Panc1 (cell line): ENCODE results near the gene TBX3. TPM values are rescaled to one million over a fixed set of nuclear protein-coding genes. Genes with fewer than 3 reads are reported as not detected.

ENCODE experiments used
- ATAC-seq: fragments of 200-7000 bp; cut with Tn5 transposase; 2 replicates; pipeline ENCODE4 v1.9.1; 2020; ENCODE audit warnings: mild to moderate bottlenecking, moderate library complexity
- BruUV-seq: library from RNA; stranded (reverse); fragments of 400-500 nt; replicated peaks from 2 replicates; lab custom pipeline; 2021; lab: Mats Ljungman, UMichigan
- CTCF ChIA-PET: fragments of 300-600 bp; sonication (Branson Sonifier 250); formaldehyde crosslinking; loops from one replicate; lab custom pipeline; 2022; ENCODE audit warnings: antibody characterized with exemption; lab: Charles Lee
- POLR2A ChIA-PET: fragments of 300-600 bp; sonication (Branson Sonifier 250); formaldehyde crosslinking; loops from one replicate; lab custom pipeline; 2022; ENCODE audit warnings: antibody characterized with exemption; lab: Charles Lee
- DNase-seq: peaks from one replicate; pipeline ENCODE4 v3.0.0-alpha.2; 2010; ENCODE audit warnings: low read depth, low spot score
- H3K27ac ChIP-seq: 2 replicates; pipeline ENCODE4 v1.5.1; 2011; ENCODE audit warnings: mild to moderate bottlenecking, low read length, inconsistent platforms
- H3K27me3 ChIP-seq: fragments of 200-500 bp; sonication (Bioruptor generic); 2 replicates; pipeline ENCODE4 v1.6.0; 2014; ENCODE audit warnings: low read length, inconsistent platforms; ENCODE audit not compliant: control insufficient read depth, insufficient read depth
- H3K36me3 ChIP-seq: fragments of 200-500 bp; sonication (Bioruptor generic); 2 replicates; pipeline ENCODE4 v1.5.1; 2014; ENCODE audit warnings: inconsistent platforms, mild to moderate bottlenecking, low read length, moderate library complexity; ENCODE audit not compliant: control insufficient read depth, insufficient read depth
- H3K4me1 ChIP-seq: 2 replicates; pipeline ENCODE4 v1.5.1; 2011; ENCODE audit warnings: inconsistent platforms, mild to moderate bottlenecking, low read length, moderate library complexity; ENCODE audit not compliant: control insufficient read depth, insufficient read depth
- H3K4me3 ChIP-seq, 2 experiments: 2 replicates each; pipeline ENCODE4 v1.5.1; 2011 to 2012; ENCODE audit warnings: low read depth in 2 of 2, low read length in 2 of 2, mild to moderate bottlenecking in 2 of 2, inconsistent platforms in 1 of 2, moderate library complexity in 1 of 2
- H3K9me3 ChIP-seq: fragments of 200-500 bp; sonication (Bioruptor generic); 2 replicates; pipeline ENCODE4 v1.5.1; 2014; ENCODE audit warnings: low read depth, mild to moderate bottlenecking, inconsistent platforms, low read length, moderate library complexity; ENCODE audit not compliant: control insufficient read depth, insufficient read depth
- CTCF ChIP-seq: fragments of 450-650 bp; IDR thresholded peaks from 2 replicates; pipeline ENCODE4 v1.5.1; 2017; ENCODE audit warnings: mild to moderate bottlenecking
- POLR2AphosphoS5 ChIP-seq: IDR thresholded peaks from 2 replicates; pipeline ENCODE4 v1.6.1; 2012; ENCODE audit warnings: mild to moderate bottlenecking, low read depth, low read length, moderate library complexity
- SIN3A ChIP-seq: IDR thresholded peaks from 2 replicates; pipeline ENCODE4 v1.6.1; 2012; ENCODE audit warnings: low read depth, mild to moderate bottlenecking, low read length, moderate library complexity, borderline replicate concordance; ENCODE audit not compliant: insufficient read depth
- TCF7L2 ChIP-seq: IDR thresholded peaks from 2 replicates; pipeline ENCODE4 v1.6.1; 2011; ENCODE audit warnings: mild to moderate bottlenecking, low read depth, low read length, inconsistent platforms
- in situ Hi-C: cut with HindIII; loops from 2 replicates; pipeline ENCODE4 v1.10.0; 2016; ENCODE audit warnings: low sequenced_read_pairs, low pct_unique_long_range_greater_than_20kb
- intact Hi-C: fragments of 100-400 bp; cut with micrococcal nuclease; formaldehyde crosslinking; loops from one replicate; pipeline ENCODE4 v1.10.0; 2022; ENCODE audit not compliant: unreplicated experiment
- total RNA-seq: library from RNA; stranded (reverse); gene quantifications from one replicate; pipeline ENCODE4 v1.2.1, GENCODE V29; 2021; ENCODE audit not compliant: unreplicated experiment
- TF ChIP-seq, protein P1 (sequence below), 2 experiments: IDR thresholded peaks; 2 replicates each; pipeline ENCODE4 v1.6.1; 2011 to 2012; ENCODE audit warnings: low read depth in 2 of 2, control low read depth in 1 of 2, low read length in 1 of 2, mild to moderate bottlenecking in 1 of 2, moderate library complexity in 1 of 2; ENCODE audit not compliant: insufficient read depth in 1 of 2

TBX3 gene
- total RNA-seq, 1 experiment from 2014 or later = 5.1 TPM

DNA sequence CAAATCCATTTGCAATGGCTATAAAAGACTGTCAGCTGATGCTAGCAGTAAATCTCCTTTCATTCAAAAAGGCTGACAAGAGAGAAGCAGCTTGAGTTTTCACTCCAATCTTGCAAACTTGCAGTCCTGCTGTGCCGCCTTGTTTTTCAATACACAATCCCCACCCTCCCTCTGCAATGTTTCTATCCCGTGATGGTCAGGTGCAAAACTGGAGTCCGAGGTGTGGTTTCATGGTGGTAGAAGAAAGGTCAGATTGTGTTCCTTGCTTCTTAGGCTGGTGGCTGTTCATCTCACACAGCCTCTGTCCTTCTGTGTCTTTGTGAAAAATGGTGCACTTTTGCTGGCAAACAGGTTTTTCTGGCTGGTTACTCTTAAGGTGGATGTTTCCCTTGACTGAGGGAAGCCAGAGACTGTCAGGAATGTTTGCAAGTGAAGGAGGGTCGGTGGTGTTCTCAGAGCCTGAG is 27.7 kb upstream of the TBX3 start:
- intact Hi-C loops (no loop called here), in situ Hi-C loops (no loop called here)
- H3K9me3 ChIP-seq = no peaks in the 10 kb centered on the region
- TF ChIP-seq, protein P1, sequence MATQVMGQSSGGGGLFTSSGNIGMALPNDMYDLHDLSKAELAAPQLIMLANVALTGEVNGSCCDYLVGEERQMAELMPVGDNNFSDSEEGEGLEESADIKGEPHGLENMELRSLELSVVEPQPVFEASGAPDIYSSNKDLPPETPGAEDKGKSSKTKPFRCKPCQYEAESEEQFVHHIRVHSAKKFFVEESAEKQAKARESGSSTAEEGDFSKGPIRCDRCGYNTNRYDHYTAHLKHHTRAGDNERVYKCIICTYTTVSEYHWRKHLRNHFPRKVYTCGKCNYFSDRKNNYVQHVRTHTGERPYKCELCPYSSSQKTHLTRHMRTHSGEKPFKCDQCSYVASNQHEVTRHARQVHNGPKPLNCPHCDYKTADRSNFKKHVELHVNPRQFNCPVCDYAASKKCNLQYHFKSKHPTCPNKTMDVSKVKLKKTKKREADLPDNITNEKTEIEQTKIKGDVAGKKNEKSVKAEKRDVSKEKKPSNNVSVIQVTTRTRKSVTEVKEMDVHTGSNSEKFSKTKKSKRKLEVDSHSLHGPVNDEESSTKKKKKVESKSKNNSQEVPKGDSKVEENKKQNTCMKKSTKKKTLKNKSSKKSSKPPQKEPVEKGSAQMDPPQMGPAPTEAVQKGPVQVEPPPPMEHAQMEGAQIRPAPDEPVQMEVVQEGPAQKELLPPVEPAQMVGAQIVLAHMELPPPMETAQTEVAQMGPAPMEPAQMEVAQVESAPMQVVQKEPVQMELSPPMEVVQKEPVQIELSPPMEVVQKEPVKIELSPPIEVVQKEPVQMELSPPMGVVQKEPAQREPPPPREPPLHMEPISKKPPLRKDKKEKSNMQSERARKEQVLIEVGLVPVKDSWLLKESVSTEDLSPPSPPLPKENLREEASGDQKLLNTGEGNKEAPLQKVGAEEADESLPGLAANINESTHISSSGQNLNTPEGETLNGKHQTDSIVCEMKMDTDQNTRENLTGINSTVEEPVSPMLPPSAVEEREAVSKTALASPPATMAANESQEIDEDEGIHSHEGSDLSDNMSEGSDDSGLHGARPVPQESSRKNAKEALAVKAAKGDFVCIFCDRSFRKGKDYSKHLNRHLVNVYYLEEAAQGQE (IDR thresholded peaks at IDR 0.05; ENCODE audit: insufficient read depth in 1 of 2, low read depth in 2 of 2, low read length in 1 of 2) = no peak
- no peak for TF ChIP-seq SIN3A
- no peak for TF ChIP-seq POLR2AphosphoS5
- TF ChIP-seq CTCF = no peak
- no peak for TF ChIP-seq TCF7L2
- no peaks in the 10 kb centered on the region for H3K36me3 ChIP-seq
- BruUV-seq = no TSS peak
- no peak overlapping the region for H3K4me3 ChIP-seq
- no peaks in the 10 kb centered on the region for H3K27me3 ChIP-seq
- CTCF ChIA-PET = no interaction called here
- POLR2A ChIA-PET = no interaction called here
- H3K4me1 ChIP-seq = no peaks in the 10 kb centered on the region
- ATAC-seq = no peak
- no peak for DNase-seq
- H3K27ac ChIP-seq = no peak overlapping the region

- CTCF ChIA-PET = no interaction called here
- POLR2A ChIA-PET = no interaction called here
- no TSS peak for BruUV-seq
- Histone ChIP-seq H3K9me3 (no peaks in the 10 kb centered on the region), H3K4me3 (no peak overlapping the region), H3K4me1 (no peaks in the 10 kb centered on the region), H3K36me3 (no peaks in the 10 kb centered on the region), H3K27ac (no peak overlapping the region), H3K27me3 (no peaks in the 10 kb centered on the region)
- no peak for ATAC-seq
- in situ Hi-C loops = no loop called here
- intact Hi-C loops = no loop called here
- TF ChIP-seq CTCF (no peak), POLR2AphosphoS5 (no peak), SIN3A (no peak), TCF7L2 (no peak)
- TF ChIP-seq, protein P1 (IDR thresholded peaks at IDR 0.05; ENCODE audit: insufficient read depth in 1 of 2, low read depth in 2 of 2, low read length in 1 of 2) = no peak
- no peak for DNase-seq
These were observed 26.2 kb upstream of the TBX3 start for GRCh38 chr12:114710151-114710550.
